C4-2B (cell line): ENCODE measurements around the gene GDPD1.

Source experiments
- H3K27ac ChIP-seq: fragments of 450-650 bp; 2 replicates; pipeline ENCODE4 v1.5.1; 2017
- ZFX ChIP-seq: fragments of 450-650 bp; IDR thresholded peaks from 2 replicates; pipeline ENCODE4 v1.6.1; 2017
- TF ChIP-seq, protein P1 (sequence below): fragments of 450-650 bp; conservative IDR thresholded peaks from 2 replicates; pipeline ENCODE4 v1.5.1; 2017; ENCODE audit warnings: mild to moderate bottlenecking

The GDPD1 gene

DNA sequence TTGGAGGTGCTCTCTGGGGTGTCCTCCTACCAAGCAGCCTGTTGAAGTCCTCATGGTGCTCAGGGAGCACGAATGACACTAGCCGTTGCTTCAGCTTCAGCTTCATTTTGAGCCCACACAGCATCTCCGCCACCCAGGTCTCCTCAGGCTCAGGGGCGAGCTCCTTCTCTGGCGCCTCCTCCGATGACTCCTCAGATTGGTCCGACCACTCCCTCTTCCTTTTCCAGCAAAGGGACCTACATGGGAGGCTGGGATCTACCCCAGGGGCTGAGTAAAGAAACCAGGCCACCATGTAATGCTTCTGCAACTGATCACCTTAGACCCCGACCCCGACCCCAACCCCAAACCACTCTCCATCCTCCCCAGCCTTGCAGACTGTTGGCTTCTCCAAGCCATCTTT lies 38.8 kb upstream of the GDPD1 start:
- TF ChIP-seq, protein P1, sequence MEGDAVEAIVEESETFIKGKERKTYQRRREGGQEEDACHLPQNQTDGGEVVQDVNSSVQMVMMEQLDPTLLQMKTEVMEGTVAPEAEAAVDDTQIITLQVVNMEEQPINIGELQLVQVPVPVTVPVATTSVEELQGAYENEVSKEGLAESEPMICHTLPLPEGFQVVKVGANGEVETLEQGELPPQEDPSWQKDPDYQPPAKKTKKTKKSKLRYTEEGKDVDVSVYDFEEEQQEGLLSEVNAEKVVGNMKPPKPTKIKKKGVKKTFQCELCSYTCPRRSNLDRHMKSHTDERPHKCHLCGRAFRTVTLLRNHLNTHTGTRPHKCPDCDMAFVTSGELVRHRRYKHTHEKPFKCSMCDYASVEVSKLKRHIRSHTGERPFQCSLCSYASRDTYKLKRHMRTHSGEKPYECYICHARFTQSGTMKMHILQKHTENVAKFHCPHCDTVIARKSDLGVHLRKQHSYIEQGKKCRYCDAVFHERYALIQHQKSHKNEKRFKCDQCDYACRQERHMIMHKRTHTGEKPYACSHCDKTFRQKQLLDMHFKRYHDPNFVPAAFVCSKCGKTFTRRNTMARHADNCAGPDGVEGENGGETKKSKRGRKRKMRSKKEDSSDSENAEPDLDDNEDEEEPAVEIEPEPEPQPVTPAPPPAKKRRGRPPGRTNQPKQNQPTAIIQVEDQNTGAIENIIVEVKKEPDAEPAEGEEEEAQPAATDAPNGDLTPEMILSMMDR, result no peak
- TF ChIP-seq ZFX, result no peak
- no peak overlapping the region for H3K27ac ChIP-seq

DNA sequence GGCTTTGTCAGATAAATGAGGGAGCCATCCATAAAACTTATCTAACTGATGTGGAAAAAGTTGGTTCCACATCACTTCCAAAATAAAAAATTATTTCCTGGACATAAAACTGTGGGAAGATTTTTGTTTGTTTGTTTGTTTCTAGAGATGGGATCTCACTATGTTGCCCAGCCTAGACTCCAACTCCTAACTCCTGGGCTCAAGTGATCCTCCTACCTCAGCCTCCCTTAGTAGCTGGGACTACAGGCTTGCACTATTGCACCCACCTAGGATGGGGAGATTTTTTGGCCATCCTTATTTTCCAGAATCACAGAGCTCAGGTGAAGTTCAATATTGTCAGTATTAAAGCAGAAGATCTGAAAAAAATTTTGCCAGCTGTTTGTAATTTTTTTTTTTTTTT lies 34.3 kb upstream of the GDPD1 start:
- no peak for TF ChIP-seq ZFX
- TF ChIP-seq, protein P1, result no peak
- H3K27ac ChIP-seq, result no peak overlapping the region

DNA sequence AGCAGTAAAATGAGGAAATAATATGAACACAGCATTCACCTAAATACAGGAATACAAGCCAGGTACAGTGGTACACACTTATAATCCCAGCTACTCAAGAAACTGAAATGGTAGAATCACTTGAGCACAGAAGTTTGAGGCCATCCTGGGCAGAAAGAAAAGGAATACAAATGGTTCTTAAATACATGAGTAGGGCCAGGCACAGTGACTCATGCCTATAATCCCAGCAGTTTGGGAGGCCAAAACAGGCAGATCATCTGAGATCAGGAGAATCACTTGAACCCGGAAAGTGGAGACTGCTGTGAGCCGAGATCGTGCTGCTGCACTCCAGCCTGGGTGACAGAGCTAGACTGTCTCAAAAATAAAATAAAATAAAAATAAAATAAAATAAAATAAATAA lies 33.5 kb upstream of the GDPD1 start:
- TF ChIP-seq ZFX, result no peak
- TF ChIP-seq, protein P1, result no peak
- H3K27ac ChIP-seq, result no peak overlapping the region

DNA sequence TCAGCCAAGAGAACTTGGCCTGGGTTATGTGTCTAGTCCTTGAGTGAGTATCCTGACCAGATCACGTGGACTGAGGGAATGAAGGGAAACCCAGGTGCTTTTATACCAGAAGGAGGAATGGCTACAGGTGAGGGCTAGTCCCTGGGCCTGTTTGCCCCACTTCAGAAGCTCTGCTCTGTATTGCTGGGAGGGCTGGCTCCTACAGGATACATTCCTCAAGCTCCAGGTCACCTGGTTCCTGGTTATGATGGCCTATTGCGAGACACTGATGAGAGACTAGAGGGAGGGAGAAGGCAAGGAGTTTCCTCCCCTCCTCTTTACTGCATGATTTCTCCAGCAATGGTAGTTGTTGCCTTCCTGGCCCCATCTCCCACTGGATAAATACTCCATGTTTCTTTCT lies 29.5 kb upstream of the GDPD1 start:
- TF ChIP-seq, protein P1, result no peak
- TF ChIP-seq ZFX, result no peak

DNA sequence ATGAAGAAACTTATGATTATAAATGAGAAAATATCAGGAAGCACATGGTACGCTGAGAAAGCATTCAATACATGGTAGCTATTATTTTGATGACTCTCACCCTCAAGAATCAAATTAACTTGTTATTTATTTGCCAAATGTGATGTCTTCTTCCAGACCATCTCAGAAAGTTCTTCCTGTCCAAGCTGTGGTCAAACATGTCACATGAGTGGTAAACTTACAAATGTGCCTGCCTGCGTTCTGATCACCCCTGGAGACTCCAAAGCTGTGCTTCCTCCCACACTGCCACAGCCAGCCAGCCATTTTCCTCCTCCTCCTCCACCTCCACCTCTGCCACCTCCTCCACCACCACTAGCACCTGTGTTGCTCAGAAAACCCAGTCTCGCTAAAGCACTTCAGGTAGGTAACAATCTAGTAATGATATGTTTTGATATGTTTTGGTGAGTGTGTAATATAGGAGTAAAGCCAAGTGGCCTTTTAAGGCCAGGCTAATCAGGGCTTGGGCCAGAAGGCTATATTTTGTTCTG lies 26.9 kb upstream of the GDPD1 start:
- no peak for TF ChIP-seq ZFX
- TF ChIP-seq, protein P1, result no peak
- no peak overlapping the region for H3K27ac ChIP-seq

More for the DNA sequence above, 29.5 kb upstream of the GDPD1 start:
- no peak overlapping the region for H3K27ac ChIP-seq

DNA sequence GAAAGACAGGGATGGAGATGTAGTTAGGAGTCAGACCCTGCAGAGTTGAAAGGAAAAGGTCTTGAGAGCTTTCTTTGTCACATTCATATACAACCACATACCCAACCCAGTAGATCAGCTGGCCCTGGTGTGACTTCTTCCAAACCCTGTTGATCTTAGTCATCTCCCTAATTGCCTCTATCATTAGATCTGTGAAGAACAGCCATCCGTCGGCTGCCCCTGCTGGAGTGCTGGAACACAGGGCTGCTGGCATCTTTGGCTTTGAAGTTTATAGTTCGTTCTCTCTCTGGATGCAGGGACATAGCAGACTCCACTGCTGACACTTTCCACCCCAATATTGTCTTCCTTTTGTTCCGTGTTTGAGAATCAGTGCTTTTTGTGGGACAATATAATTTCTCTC lies 20.9 kb upstream of the GDPD1 start:
- TF ChIP-seq, protein P1, result no peak
- TF ChIP-seq ZFX, result no peak
- H3K27ac ChIP-seq, result no peak overlapping the region

DNA sequence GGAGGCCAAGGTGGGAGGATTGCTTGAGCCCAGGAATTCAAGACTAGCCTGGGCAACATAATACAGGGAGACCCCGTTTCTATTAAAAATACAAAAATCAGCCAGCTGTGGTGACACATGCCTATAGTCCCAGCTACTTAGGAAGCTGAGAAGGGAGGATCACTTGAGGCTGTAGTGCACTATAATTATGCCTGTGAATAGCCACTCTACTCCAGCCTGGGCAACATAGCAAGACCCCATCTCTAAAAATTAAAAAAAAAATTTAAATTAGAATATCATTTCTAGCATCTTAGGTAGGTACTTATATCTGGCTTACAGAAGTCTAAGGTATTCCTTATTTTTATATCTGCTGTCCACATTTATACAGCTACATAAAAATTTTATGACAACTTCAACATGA lies 18.0 kb upstream of the GDPD1 start:
- TF ChIP-seq, protein P1, result no peak
- TF ChIP-seq ZFX, result no peak
- H3K27ac ChIP-seq, result no peak overlapping the region
